K562 (cell line): ENCODE measurements around the gene FOXO4. TPM values are rescaled to one million over a fixed set of nuclear protein-coding genes. Genes with fewer than 3 reads are reported as not detected.
A peak's percentile ranks its signal among the peaks of the same experiment; 100 is the strongest.

Experiments used
- ARID2 ChIP-seq: fragments of 450-650 bp; IDR thresholded peaks from 2 replicates; pipeline ENCODE4 v1.6.1; 2017; ENCODE audit warnings: antibody characterized with exemption, mild to moderate bottlenecking
- ATF1 ChIP-seq, 2 experiments: fragments of 450-650 bp in 1 of 2; IDR thresholded peaks; 2 replicates each; pipeline ENCODE4 v1.6.1; 2016; ENCODE audit warnings: missing compliant biosample characterization in 1 of 2, missing genetic modification characterization in 1 of 2
- CREB3 ChIP-seq: fragments of 450-650 bp; conservative IDR thresholded peaks from 2 replicates; pipeline ENCODE4 v1.6.1; 2016; ENCODE audit warnings: missing genetic modification characterization, low read depth, mild to moderate bottlenecking, missing compliant biosample characterization, moderate library complexity
- E2F8 ChIP-seq: fragments of 450-650 bp; IDR thresholded peaks from 2 replicates; pipeline ENCODE4 v1.7.1; 2018; ENCODE audit warnings: mild to moderate bottlenecking, low read depth; ENCODE audit not compliant: partially characterized antibody
- EWSR1 ChIP-seq: fragments of 450-650 bp; IDR thresholded peaks from 2 replicates; pipeline ENCODE4 v1.6.1; 2018; ENCODE audit warnings: borderline replicate concordance, mild to moderate bottlenecking, low read depth, moderate library complexity; ENCODE audit not compliant: partially characterized antibody
- KDM5B ChIP-seq: fragments of 200-600 bp; sonication (generic); IDR thresholded peaks from 2 replicates; pipeline ENCODE4 v1.6.1; 2012; ENCODE audit warnings: low read depth, mild to moderate bottlenecking, moderate library complexity, low read length, control low read depth, inconsistent platforms; ENCODE audit not compliant: insufficient replicate concordance
- MAFF ChIP-seq: IDR thresholded peaks from 2 replicates; pipeline ENCODE4 v1.6.1; 2012; ENCODE audit warnings: low read length, improper control_type of control experiment
- POLR3A ChIP-seq: IDR thresholded peaks from 2 replicates; pipeline ENCODE4 v1.6.1; 2011; ENCODE audit warnings: borderline replicate concordance, mild to moderate bottlenecking, moderate library complexity; ENCODE audit not compliant: insufficient read length, insufficient read depth; ENCODE audit errors: extremely low read depth
- RBM15 ChIP-seq: fragments of 200-400 bp; formaldehyde crosslinking; IDR thresholded peaks from 2 replicates; pipeline ENCODE4 v1.6.1; 2018; ENCODE audit warnings: mild to moderate bottlenecking, low read length, moderate library complexity; ENCODE audit not compliant: insufficient read depth
- SMARCA4 ChIP-seq: fragments of 450-650 bp; IDR thresholded peaks from 2 replicates; pipeline ENCODE4 v1.6.1; 2016
- SRSF9 ChIP-seq: fragments of 200-400 bp; formaldehyde crosslinking; IDR thresholded peaks from 2 replicates; pipeline ENCODE4 v1.6.1; 2017; ENCODE audit warnings: low read depth, low read length, borderline replicate concordance
- TAF9B ChIP-seq: fragments of 450-650 bp; IDR thresholded peaks from 2 replicates; pipeline ENCODE4 v1.6.1; 2018; ENCODE audit warnings: mild to moderate bottlenecking; ENCODE audit not compliant: partially characterized antibody
- TFE3 ChIP-seq: fragments of 450-650 bp; formaldehyde crosslinking; IDR thresholded peaks from 2 replicates; pipeline ENCODE4 v1.4.0; 2020; ENCODE audit warnings: mild to moderate bottlenecking, mixed read lengths
- ZBTB12 ChIP-seq: fragments of 250-450 bp; sonication (Bioruptor Pico); IDR thresholded peaks from 2 replicates; pipeline ENCODE4 v1.4.0; 2020
- ZFP91 ChIP-seq: sonication (generic); formaldehyde crosslinking; IDR thresholded peaks from 2 replicates; pipeline ENCODE4 v1.8.0; 2022; ENCODE audit warnings: mild to moderate bottlenecking, missing genetic modification reagents
- ZNF146 ChIP-seq: IDR thresholded peaks from one replicate; pipeline ENCODE4 v1.6.1; 2018; ENCODE audit warnings: missing compliant biosample characterization; ENCODE audit not compliant: unreplicated experiment
- ZNF586 ChIP-seq: fragments of 450-650 bp; formaldehyde crosslinking; conservative IDR thresholded peaks from 2 replicates; pipeline ENCODE4 v1.4.0; 2020; ENCODE audit warnings: mild to moderate bottlenecking, moderate library complexity
- ZNF766 ChIP-seq: fragments of 200-800 bp; sonication (Bioruptor generic); conservative IDR thresholded peaks from 2 replicates; pipeline ENCODE4 v1.6.1; 2016; ENCODE audit warnings: missing genetic modification characterization, missing compliant biosample characterization
- polyA plus RNA-seq, 8 experiments: library from polyadenylated mRNA; depleted of rRNA in 4 of 8; stranded (reverse) in 5 of 8; unstranded in 3 of 8; fragments of >200 nt; fragmentation: Nextera tagmentation in 2 of 8; fragmentation: Illumina TruSeq in 1 of 8; extraction: Ambion mirVana in 2 of 8; extraction: Trizol in 1 of 8; gene quantifications; 2 replicates each; pipeline versions ENCODE4 v1.2.1 to v1.2.3, GENCODE V29; 2011 to 2014; ENCODE audit warnings: inconsistent platforms in 1 of 8, missing spikeins in 1 of 8
- total RNA-seq, 7 experiments: library from RNA; depleted of rRNA in 6 of 7; stranded (reverse); fragments of >200 nt in 6 of 7; fragmentation: Illumina TruSeq in 2 of 7; extraction: Trizol in 2 of 7; gene quantifications; 2 replicates each; pipeline versions ENCODE4 v1.2.1 to v1.2.3, GENCODE V29; 2011 to 2021; ENCODE audit warnings: low replicate concordance in 1 of 7

The FOXO4 gene
- total and polyA plus RNA-seq, 9 of the 15 experiments (the other 6 are each of a cell fraction or from before 2014, with no cell fraction given): 0.13 to 26.6 (median 8.5) TPM

GRCh38 chrX:71103110-71103983 is 7.7 kb downstream of the FOXO4 start (continued):
- TF ChIP-seq E2F8 (peak; percentile 32), TFE3 (CRISPR knock-in tag) (no peak), ZNF586 (no peak), ZBTB12 (no peak), RBM15 (no peak), EWSR1 (no peak), ZNF766 (CRISPR knock-in tag) (no peak), CREB3 (tag) (no peak), ZFP91 (no peak), ARID2 (no peak), ATF1 (CRISPR knock-in tag; IDR thresholded peaks at IDR 0.05) (no peak), ATF1 (tag; IDR thresholded peaks at IDR 0.05) (no peak), KDM5B (no peak), SRSF9 (no peak), TAF9B (no peak), SMARCA4 (peak; percentile 57; the same call in 1 of the 2 replicates), MAFF (no peak), POLR3A (no peak), ZNF146 (no peak)
